ENCODE measurements around the gene ERAP2.
"Not testable (repeated sequence)": the region's sequence is repeated elsewhere in the genome, so short reads cannot be mapped to it uniquely, and the experiment has no call there.

Gene ERAP2

GRCh38 chr5:96902876-96903275 is 26.6 kb downstream of the ERAP2 start:
- no peak for FAIRE-seq

DNA sequence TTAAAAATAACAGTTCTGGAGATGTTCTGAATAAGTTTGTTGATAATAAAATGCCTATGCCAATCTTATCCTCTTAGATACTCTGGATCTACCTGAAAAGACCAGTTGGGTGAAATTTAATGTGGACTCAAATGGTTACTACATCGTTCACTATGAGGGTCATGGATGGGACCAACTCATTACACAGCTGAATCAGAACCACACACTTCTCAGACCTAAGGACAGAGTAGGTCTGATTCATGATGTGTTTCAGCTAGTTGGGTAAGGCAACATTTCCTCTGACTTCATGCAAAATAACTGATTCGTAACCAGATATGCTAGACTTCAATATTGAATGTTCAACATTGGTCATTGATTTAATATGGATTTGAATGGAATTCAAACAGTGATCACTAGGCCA is 27.0 kb downstream of the ERAP2 start:
- no peak for FAIRE-seq

GRCh38 chr5:96904054-96904931 is 28.0 kb downstream of the ERAP2 start:
- no peak for FAIRE-seq

- no peak for FAIRE-seq
Observed at GRCh38 chr5:96905864-96906263, 29.6 kb downstream of the ERAP2 start.

DNA sequence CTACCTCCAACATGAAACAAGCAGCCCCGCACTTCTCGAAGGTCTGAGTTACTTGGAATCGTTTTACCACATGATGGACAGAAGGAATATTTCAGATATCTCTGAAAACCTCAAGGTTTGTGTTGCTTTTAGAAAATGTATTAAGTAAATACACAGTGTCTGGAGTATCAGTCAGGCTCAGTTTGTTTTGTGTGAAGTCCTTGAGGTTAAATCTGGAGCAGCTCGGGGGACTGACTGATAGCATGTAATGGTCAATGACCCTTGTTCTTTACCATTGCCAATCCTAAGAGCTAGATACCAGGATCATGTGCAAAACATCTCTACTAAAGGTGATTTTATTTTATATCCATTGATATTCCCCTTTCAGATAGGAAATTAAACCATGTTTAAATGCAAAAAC is 32.7 kb downstream of the ERAP2 start:
- no peak for FAIRE-seq

- FAIRE-seq, result no peak
Observed at GRCh38 chr5:96909435-96909834, 33.1 kb downstream of the ERAP2 start.

- no peak for FAIRE-seq
Observed at GRCh38 chr5:96911139-96911538, 34.8 kb downstream of the ERAP2 start.

DNA sequence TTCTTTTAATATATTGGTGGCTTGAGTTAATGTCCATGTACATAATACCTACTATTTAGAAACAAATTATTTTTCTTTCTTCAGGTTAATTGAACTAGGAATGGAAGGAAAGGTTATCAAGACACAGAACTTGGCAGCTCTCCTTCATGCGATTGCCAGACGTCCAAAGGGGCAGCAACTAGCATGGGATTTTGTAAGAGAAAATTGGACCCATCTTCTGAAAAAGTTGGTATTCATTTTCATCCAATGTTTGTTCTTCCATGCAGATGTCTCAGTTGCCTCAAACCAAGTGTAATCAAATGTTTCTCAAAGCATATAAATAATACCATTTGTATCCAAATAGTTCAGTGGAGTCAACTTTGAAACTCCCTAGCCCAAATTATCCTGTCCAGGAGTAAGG is 36.9 kb downstream of the ERAP2 start:
- no peak for FAIRE-seq

DNA sequence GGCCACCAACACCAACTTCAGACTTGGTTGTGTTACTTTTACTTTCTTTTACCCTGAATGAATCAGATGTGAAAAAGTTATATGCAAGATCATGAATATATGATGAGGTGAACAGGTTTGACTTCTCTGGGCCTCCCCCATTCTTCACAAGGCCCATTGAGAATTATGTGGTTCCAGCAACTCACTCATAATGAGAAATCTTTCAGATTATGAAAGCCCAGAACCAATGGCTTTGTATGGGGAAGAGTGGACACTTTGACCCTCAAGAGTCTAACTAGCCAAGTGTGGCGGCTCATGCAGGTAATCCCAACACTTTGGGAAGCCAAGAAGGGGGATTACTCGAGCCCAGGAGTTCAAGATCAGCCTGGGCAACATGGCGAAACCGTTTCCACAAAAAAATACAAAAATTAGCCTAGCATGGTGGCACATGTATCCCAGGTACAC is 43.5 kb downstream of the ERAP2 start:
- FAIRE-seq, result no peak

GRCh38 chr5:96920744-96921355 is 44.5 kb downstream of the ERAP2 start:
- no peak for FAIRE-seq

DNA sequence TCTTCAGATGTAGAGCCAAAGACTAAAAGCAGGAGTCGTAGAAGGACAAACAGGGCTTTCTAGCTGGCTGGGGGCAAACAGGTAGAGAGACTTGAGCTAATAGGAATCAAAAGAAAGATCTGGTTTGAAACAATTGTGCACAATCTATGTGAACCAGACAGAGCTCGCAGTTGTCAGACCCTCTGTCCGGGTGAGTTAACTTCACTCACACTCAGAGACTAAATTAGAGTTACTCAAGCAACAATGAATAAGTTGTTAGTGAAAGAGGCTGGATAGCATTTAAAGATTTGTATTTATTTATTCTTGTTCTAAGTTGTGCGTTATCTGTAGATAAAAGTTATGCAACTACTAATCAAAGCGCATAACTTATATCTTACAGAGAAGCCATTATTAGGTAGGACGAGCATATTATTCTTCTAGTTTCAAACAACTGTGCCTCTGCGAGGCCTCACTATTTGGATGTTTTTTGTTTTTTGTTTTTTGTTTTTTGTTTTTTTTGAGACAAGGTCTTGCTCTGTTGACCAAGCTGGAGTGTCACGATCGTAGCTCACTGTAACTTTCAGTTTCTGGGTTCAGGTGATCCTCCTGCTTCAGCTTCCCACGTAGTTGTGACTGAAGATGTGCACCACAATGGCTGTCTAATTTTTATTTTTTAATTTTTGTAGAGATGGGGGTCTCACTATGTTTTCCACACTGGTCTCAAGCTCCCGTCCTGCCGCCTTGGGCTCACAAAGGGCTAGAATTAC is 46.4 kb downstream of the ERAP2 start:
- FAIRE-seq, result no peak

DNA sequence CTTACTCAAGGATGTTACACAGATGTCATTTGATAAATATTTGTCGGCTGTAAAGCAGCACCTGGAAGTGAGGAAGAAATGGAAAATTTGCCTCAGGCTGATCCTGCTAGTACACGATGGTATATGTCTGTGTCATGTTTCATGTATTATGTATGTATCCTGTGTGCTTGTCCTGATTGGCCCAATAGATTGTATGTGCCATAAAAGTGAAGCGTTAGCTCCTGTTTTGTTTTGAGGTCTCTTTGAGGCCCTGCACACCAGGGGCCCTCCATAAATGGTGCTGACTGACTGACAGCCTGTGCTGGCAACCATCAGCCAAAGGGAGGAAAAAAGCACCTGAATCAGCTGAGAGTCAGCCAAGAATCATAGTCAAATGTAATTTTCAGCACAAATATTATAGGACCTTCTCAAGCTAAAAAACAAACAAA is 47.7 kb downstream of the ERAP2 start:
- no peak for FAIRE-seq

GRCh38 chr5:96926276-96926675 is 50.0 kb downstream of the ERAP2 start:
- no peak for FAIRE-seq

- no peak for FAIRE-seq
Observed at GRCh38 chr5:96927008-96927407, 50.7 kb downstream of the ERAP2 start.

GRCh38 chr5:96928931-96929708 is 52.8 kb downstream of the ERAP2 start:
- FAIRE-seq, result no peak

- no peak for FAIRE-seq
Observed at GRCh38 chr5:96930058-96930457, 53.8 kb downstream of the ERAP2 start.

DNA sequence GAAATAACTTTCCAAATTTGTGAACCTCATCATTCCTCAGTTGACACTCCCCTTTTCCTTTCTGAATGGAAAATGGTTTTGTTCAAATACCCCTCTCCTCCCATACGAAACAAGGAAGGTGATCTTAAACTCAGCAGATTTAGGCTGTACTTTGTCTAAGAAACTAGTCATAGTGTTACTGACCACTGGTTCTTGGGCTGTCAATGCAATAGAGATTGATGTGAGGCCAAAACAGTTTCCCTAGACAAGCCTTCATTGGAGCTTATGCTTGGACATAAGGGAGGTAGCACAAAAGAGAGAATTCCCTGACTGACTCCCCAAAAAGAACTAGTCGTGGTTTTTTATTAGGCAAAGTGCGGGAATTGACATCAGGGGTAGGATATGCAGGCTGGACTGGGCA is 54.3 kb downstream of the ERAP2 start:
- no peak for FAIRE-seq

GRCh38 chr5:96931037-96931436 is 54.7 kb downstream of the ERAP2 start:
- not testable (repeated sequence) for FAIRE-seq

- no peak for FAIRE-seq
Observed at GRCh38 chr5:96931605-96932004, 55.3 kb downstream of the ERAP2 start.

DNA sequence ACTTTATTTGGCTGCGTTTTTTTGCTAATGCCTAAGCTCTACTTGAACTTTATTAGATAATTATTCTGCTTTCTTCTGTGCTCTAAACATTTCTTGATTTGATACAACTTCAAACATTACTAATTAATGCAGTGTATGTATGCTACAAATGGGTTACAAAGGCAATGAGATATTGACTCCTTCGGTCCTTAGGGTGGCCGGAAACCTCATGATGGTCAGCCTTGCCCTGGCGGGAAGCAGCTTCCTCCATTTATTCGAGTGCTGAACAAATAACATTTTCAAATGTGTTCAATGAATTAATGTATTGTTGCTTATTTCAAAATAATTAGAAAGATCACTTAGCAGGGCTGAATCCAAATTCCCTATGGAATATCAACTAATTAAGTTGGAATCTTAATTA is 55.7 kb downstream of the ERAP2 start:
- FAIRE-seq, result no peak

- no peak for FAIRE-seq
Observed at GRCh38 chr5:96933764-96934707, 57.7 kb downstream of the ERAP2 start.
